ENCODE measurements around the gene TSPAN10. TPM values are rescaled to one million over a fixed set of nuclear protein-coding genes. Genes with fewer than 3 reads are reported as not detected.
A peak's percentile ranks its signal among the peaks of the same experiment; 100 is the strongest.

The TSPAN10 gene
- total and polyA plus RNA-seq, 2 of the 13 experiments (the other 11 are each of a cell fraction or from before 2014, with no cell fraction given): 0.54 to 0.75 TPM

GRCh38 chr17:81636505-81637288 lies at the start of gene TSPAN10, which contains the start of gene NPLOC4 (continued):
- TF ChIP-seq ZMYM2 (CRISPR knock-in tag; IDR thresholded peaks at IDR 0.05): no peak
- no peak for TF ChIP-seq NR2F6 (IDR thresholded peaks at IDR 0.05)
- TF ChIP-seq NR2F6 (CRISPR knock-in tag; IDR thresholded peaks at IDR 0.05): peak; percentile 70; the same call in 1 of the 2 replicates
- TF ChIP-seq ZMYM3 (CRISPR knock-in tag; IDR thresholded peaks at IDR 0.05): peak; percentile 72
- peak; percentile 68 for TF ChIP-seq NFYC (CRISPR knock-in tag; IDR thresholded peaks at IDR 0.05)

- Histone ChIP-seq H3K27ac (ENCODE audit: extremely low read length, insufficient read depth, low read length) (no peak overlapping the region), H3K27me3 (ENCODE audit: control insufficient read depth in 1 of 2, insufficient read depth in 2 of 2, low read length in 2 of 2) (no peaks in the 10 kb centered on the region), H3K4me1 (ENCODE audit: insufficient read depth, low read length) (peaks cover 4% of the 10 kb centered on the region), H3K4me3 (replicated peaks in 1 of 3; ENCODE audit: insufficient read depth in 1 of 3, low read depth in 2 of 3, low read length in 3 of 3) (no peak overlapping the region), H3K9me3 (ENCODE audit: low read length) (no peaks in the 10 kb centered on the region), H2AFZ (ENCODE audit: low read length) (no peak overlapping the region), H4K20me1 (ENCODE audit: insufficient read depth, low read length) (no peaks in the 10 kb centered on the region), H3K4me2 (ENCODE audit: low read depth, low read length) (no peak overlapping the region), H3K9ac (ENCODE audit: insufficient read depth, low read depth, low read length) (no peak overlapping the region), H3K36me3 (replicated peaks in 1 of 2; ENCODE audit: control insufficient read depth in 1 of 2, insufficient read depth in 2 of 2, low read length in 2 of 2) (peaks cover 50 to 82% of the 10 kb centered on the region in 2 experiments), H3K79me2 (ENCODE audit: insufficient read depth, low read length) (no peaks in the 10 kb centered on the region)
- DNase-seq (ENCODE audit: low spot score) (no peak), ATAC-seq (no peak), FAIRE-seq (no peak)
- in situ Hi-C loops (cut with HindIII; ENCODE audit: extremely low pct_ligation_motif_present, low pct_unique_long_range_greater_than_20kb) (no loop called here), intact Hi-C loops (cut with micrococcal nuclease; ENCODE audit: unreplicated experiment) (no loop called here)
- POLR2A ChIA-PET: no interaction called here
- TF ChIP-seq ZNF121 (CRISPR knock-in tag; IDR thresholded peaks at IDR 0.05) (0 out of 2 replicates have a peak, but pooled peaks have one; percentile 25), TFAP4 (IDR thresholded peaks at IDR 0.05; ENCODE audit: borderline replicate concordance, low read depth) (no peak)
- 96% methylated on average over 5 of the region's 5 CpGs for WGBS (ENCODE audit: low lambda C conversion rate)
- CTCF ChIA-PET (ENCODE audit: low intra/inter-chr PET ratio, low total read pairs): no interaction called here
- no TSS peak for BruUV-seq (replicated peaks)
Measured at GRCh38 chr17:81589612-81590011, 47.4 kb upstream of the TSPAN10 start.

Data from HepG2 (cell line).